Type B pancreatic cell (in vitro differentiated cells): Measurements from ENCODE around the gene LCE2B. TPM values are rescaled to one million over a fixed set of nuclear protein-coding genes. Genes with fewer than 3 reads are reported as not detected.
"Not testable (repeated sequence)": the region's sequence is repeated elsewhere in the genome, so short reads cannot be mapped to it uniquely, and the experiment has no call there.

Experiments
- DNase-seq: peaks from one replicate; pipeline ENCODE4 v3.0.0; 2021; ENCODE audit warnings: mixed read lengths; ENCODE audit not compliant: unreplicated experiment; ENCODE audit errors: extremely low spot score
- H3K27ac Mint-ChIP-seq: 2 replicates; pipeline ENCODE4 v1.8.0; 2021; ENCODE audit warnings: mild to moderate bottlenecking, mixed read lengths
- H3K27me3 Mint-ChIP-seq: 2 replicates; pipeline ENCODE4 v1.8.0; 2021; ENCODE audit warnings: mixed read lengths
- H3K36me3 Mint-ChIP-seq: 2 replicates; pipeline ENCODE4 v1.8.0; 2021; ENCODE audit warnings: mixed read lengths
- H3K4me1 Mint-ChIP-seq: one replicate; pipeline ENCODE4 v1.8.0; 2021; ENCODE audit warnings: mixed read lengths; ENCODE audit not compliant: unreplicated experiment
- H3K4me3 Mint-ChIP-seq: 2 replicates; pipeline ENCODE4 v1.8.0; 2021; ENCODE audit warnings: mild to moderate bottlenecking, mixed read lengths
- H3K9me3 Mint-ChIP-seq: 2 replicates; pipeline ENCODE4 v1.8.0; 2021; ENCODE audit warnings: mixed read lengths
- CTCF ChIP-seq: fragments of 200-600 bp; sonication (generic); conservative IDR thresholded peaks from 2 replicates; pipeline ENCODE4 v1.5.0; 2021; ENCODE audit warnings: antibody characterized with exemption, mild to moderate bottlenecking
- total RNA-seq: library from RNA; stranded (reverse); gene quantifications from 2 replicates; pipeline ENCODE4 v1.2.1, GENCODE V29; 2021; ENCODE audit warnings: low replicate concordance

Gene LCE2B
- total RNA-seq, 1 donor from 2014 or later = not detected

GRCh38 chr1:152656459-152656858 lies 29.5 kb upstream of the LCE2B start:
- no peak for TF ChIP-seq CTCF
- H3K9me3 Mint-ChIP-seq = no peaks in the 10 kb centered on the region
- no peaks in the 10 kb centered on the region for H3K27me3 Mint-ChIP-seq
- no peak overlapping the region for H3K4me3 Mint-ChIP-seq
- no peaks in the 10 kb centered on the region for H3K4me1 Mint-ChIP-seq
- no peak overlapping the region for H3K27ac Mint-ChIP-seq
- no peaks in the 10 kb centered on the region for H3K36me3 Mint-ChIP-seq
- DNase-seq = no peak

GRCh38 chr1:152657677-152658076 lies 28.2 kb upstream of the LCE2B start:
- no peak for DNase-seq
- no peak for TF ChIP-seq CTCF
- H3K27me3 Mint-ChIP-seq = no peaks in the 10 kb centered on the region
- H3K4me3 Mint-ChIP-seq = no peak overlapping the region
- no peaks in the 10 kb centered on the region for H3K36me3 Mint-ChIP-seq
- H3K9me3 Mint-ChIP-seq = no peaks in the 10 kb centered on the region
- no peak overlapping the region for H3K27ac Mint-ChIP-seq
- no peaks in the 10 kb centered on the region for H3K4me1 Mint-ChIP-seq

- H3K27me3 Mint-ChIP-seq = no peaks in the 10 kb centered on the region
Measured at GRCh38 chr1:152658649-152659048, 27.3 kb upstream of the LCE2B start.

GRCh38 chr1:152663098-152663497 lies 22.8 kb upstream of the LCE2B start, which contains the start of gene LCE2D:
TSS of gene LCE2D (plus strand) at chr1:152663380. CDS start at chr1:152664106, 726 bp downstream.
- Mint-ChIP-seq H3K4me1 (no peaks in the 10 kb centered on the region), H3K36me3 (no peaks in the 10 kb centered on the region)

More at GRCh38 chr1:152658649-152659048, 27.3 kb upstream of the LCE2B start:
- Mint-ChIP-seq H3K4me3 (no peak overlapping the region), H3K4me1 (no peaks in the 10 kb centered on the region), H3K9me3 (no peaks in the 10 kb centered on the region), H3K36me3 (no peaks in the 10 kb centered on the region), H3K27ac (no peak overlapping the region)
- no peak for TF ChIP-seq CTCF
- DNase-seq = no peak

GRCh38 chr1:152666171-152666570 lies 19.8 kb upstream of the LCE2B start:
- H3K9me3 Mint-ChIP-seq, H3K4me1 Mint-ChIP-seq, H3K4me3 Mint-ChIP-seq, H3K27me3 Mint-ChIP-seq, H3K27ac Mint-ChIP-seq, DNase-seq, H3K36me3 Mint-ChIP-seq: not testable (repeated sequence)

More at GRCh38 chr1:152663098-152663497, 22.8 kb upstream of the LCE2B start, which contains the start of gene LCE2D:
- Mint-ChIP-seq H3K27me3 (no peaks in the 10 kb centered on the region), H3K9me3 (no peaks in the 10 kb centered on the region), H3K4me3 (no peak within 1 kb of the TSS), H3K27ac (no peak within 1 kb of the TSS)
- TF ChIP-seq CTCF = no peak
- DNase-seq = no peak

- TF ChIP-seq CTCF = no peak
- H3K9me3 Mint-ChIP-seq = no peaks in the 10 kb centered on the region
- no peak for DNase-seq
- no peaks in the 10 kb centered on the region for H3K36me3 Mint-ChIP-seq
- no peaks in the 10 kb centered on the region for H3K27me3 Mint-ChIP-seq
- H3K4me1 Mint-ChIP-seq = no peaks in the 10 kb centered on the region
- H3K4me3 Mint-ChIP-seq = no peak overlapping the region
- H3K27ac Mint-ChIP-seq = no peak overlapping the region
Measured at GRCh38 chr1:152667648-152668047, 18.3 kb upstream of the LCE2B start.
